Measurements from ENCODE around the gene PRKN.

The PRKN gene

DNA sequence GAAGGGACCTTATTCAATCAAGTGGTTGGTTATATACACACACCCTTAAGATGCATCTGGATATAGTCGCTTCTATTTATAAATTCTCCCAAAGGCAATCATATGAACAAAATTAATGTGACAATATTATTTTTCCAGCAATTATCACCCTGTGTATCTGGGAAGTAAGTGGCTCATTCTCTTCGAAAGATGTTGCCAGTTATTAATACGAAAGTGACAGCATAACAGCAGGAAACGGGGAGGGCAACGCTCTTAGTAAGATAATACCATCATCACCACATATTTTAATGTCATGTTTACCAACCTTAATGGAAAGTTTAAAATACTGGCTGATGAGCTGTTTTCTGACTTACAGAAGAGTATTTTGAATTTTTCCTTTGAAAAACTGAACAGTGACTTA lies 756.5 kb downstream of the PRKN start:
- no peak for TF ChIP-seq EZH2 (IDR thresholded peaks at IDR 0.05; ENCODE audit: borderline replicate concordance, low read depth, low read length, severe bottlenecking)
- TF ChIP-seq, protein P1, sequence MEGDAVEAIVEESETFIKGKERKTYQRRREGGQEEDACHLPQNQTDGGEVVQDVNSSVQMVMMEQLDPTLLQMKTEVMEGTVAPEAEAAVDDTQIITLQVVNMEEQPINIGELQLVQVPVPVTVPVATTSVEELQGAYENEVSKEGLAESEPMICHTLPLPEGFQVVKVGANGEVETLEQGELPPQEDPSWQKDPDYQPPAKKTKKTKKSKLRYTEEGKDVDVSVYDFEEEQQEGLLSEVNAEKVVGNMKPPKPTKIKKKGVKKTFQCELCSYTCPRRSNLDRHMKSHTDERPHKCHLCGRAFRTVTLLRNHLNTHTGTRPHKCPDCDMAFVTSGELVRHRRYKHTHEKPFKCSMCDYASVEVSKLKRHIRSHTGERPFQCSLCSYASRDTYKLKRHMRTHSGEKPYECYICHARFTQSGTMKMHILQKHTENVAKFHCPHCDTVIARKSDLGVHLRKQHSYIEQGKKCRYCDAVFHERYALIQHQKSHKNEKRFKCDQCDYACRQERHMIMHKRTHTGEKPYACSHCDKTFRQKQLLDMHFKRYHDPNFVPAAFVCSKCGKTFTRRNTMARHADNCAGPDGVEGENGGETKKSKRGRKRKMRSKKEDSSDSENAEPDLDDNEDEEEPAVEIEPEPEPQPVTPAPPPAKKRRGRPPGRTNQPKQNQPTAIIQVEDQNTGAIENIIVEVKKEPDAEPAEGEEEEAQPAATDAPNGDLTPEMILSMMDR (IDR thresholded peaks at IDR 0.05; ENCODE audit: borderline replicate concordance, extremely low read depth, low read length, poor library complexity, severe bottlenecking), result no peak
- no peak for ATAC-seq (ENCODE audit: insufficient read depth, low read depth)

DNA sequence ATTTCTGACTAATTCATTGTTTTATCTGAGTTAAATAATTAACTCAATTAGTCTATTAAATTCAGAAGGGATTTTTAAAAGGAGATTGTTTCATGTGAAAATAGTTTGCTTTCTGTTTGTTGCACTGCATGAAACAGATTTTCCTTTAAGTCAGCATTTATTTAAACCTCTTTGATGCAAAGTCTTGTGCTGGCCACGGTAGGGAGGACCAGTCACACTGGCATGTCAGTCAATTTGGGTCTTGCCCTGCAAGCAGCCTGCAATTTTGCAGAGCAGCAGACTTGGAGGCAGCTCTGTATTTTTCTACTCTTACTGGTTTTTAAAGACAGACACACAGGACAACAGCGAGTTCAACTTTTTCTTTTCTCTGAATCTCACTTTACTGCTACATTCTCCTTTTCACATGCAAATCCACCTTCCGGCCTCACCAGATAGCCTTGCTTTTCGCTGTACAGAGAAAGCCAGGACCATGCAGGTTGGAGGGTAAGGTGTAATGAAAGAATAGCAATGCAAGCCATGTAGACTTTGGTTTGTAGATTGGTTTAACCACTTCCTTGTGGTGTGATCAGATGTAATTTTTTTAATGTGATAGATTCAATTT lies 763.8 kb downstream of the PRKN start:
- no peaks in the 10 kb centered on the region for H3K9me3 ChIP-seq (ENCODE audit: insufficient read depth, low read length, severe bottlenecking)
- H3K27me3 ChIP-seq (ENCODE audit: insufficient read depth, low read length, poor library complexity), result no peaks in the 10 kb centered on the region
- H3K27ac ChIP-seq (ENCODE audit: low read length), result no peak overlapping the region
- H3K4me2 ChIP-seq (ENCODE audit: insufficient read depth, low read length), result no peak overlapping the region
- no peak overlapping the region for H2AFZ ChIP-seq (ENCODE audit: low read depth, low read length)
- no peak overlapping the region for H3K9ac ChIP-seq (ENCODE audit: low read depth, low read length)
- H3K79me2 ChIP-seq (ENCODE audit: insufficient read depth, low read length), result no peaks in the 10 kb centered on the region
- TF ChIP-seq EZH2 (IDR thresholded peaks at IDR 0.05; ENCODE audit: borderline replicate concordance, low read depth, low read length, severe bottlenecking), result no peak
- TF ChIP-seq, protein P1 (IDR thresholded peaks at IDR 0.05; ENCODE audit: borderline replicate concordance, extremely low read depth, low read length, poor library complexity, severe bottlenecking), result no peak
- no peak overlapping the region for H3K4me3 ChIP-seq (ENCODE audit: low read depth in 1 of 2, low read length in 2 of 2)
- no peaks in the 10 kb centered on the region for H4K20me1 ChIP-seq (ENCODE audit: insufficient read depth, low read length)
- H3K4me1 ChIP-seq (ENCODE audit: insufficient read depth, low read length), result no peaks in the 10 kb centered on the region
- DNase-seq (no peak), ATAC-seq (ENCODE audit: insufficient read depth, low read depth) (no peak)
- no peaks in the 10 kb centered on the region for H3K36me3 ChIP-seq (ENCODE audit: insufficient read depth, low read length)

More for the DNA sequence above, 756.5 kb downstream of the PRKN start:
- Histone ChIP-seq H2AFZ (ENCODE audit: low read depth, low read length) (no peak overlapping the region), H3K9me3 (ENCODE audit: insufficient read depth, low read length, severe bottlenecking) (no peaks in the 10 kb centered on the region), H3K79me2 (ENCODE audit: insufficient read depth, low read length) (no peaks in the 10 kb centered on the region), H3K36me3 (ENCODE audit: insufficient read depth, low read length) (no peaks in the 10 kb centered on the region), H3K4me3 (ENCODE audit: low read depth in 1 of 2, low read length in 2 of 2) (no peak overlapping the region), H3K4me1 (ENCODE audit: insufficient read depth, low read length) (no peaks in the 10 kb centered on the region), H3K27me3 (ENCODE audit: insufficient read depth, low read length, poor library complexity) (no peaks in the 10 kb centered on the region), H3K27ac (ENCODE audit: low read length) (no peak overlapping the region), H3K4me2 (ENCODE audit: insufficient read depth, low read length) (no peak overlapping the region), H3K9ac (ENCODE audit: low read depth, low read length) (no peak overlapping the region), H4K20me1 (ENCODE audit: insufficient read depth, low read length) (no peaks in the 10 kb centered on the region)
- no peak for DNase-seq

DNA sequence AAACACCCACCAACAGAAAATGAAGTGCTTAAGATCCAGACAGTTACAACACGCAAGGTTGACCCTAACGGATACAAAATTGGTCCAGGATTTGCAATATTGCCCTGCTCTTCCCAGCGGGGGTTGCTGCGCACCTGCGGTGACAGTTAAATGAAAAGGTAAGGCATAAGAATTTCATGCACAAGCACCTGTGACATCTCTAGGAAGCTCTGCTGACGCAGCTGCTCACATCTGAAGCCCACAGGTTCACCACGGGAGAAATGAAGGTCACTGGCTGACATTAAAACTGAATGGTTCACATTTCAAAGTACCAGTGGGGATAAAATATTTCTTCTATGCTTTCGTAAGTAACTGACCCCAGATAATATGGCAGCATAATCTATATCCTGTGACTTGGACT lies 764.4 kb downstream of the PRKN start:
- no peaks in the 10 kb centered on the region for H4K20me1 ChIP-seq (ENCODE audit: insufficient read depth, low read length)
- no peaks in the 10 kb centered on the region for H3K27me3 ChIP-seq (ENCODE audit: insufficient read depth, low read length, poor library complexity)
- no peaks in the 10 kb centered on the region for H3K79me2 ChIP-seq (ENCODE audit: insufficient read depth, low read length)
- H3K4me2 ChIP-seq (ENCODE audit: insufficient read depth, low read length), result no peak overlapping the region
- H3K27ac ChIP-seq (ENCODE audit: low read length), result no peak overlapping the region
- H3K9me3 ChIP-seq (ENCODE audit: insufficient read depth, low read length, severe bottlenecking), result no peaks in the 10 kb centered on the region
- H3K36me3 ChIP-seq (ENCODE audit: insufficient read depth, low read length), result no peaks in the 10 kb centered on the region
- no peak for DNase-seq
- no peak overlapping the region for H3K9ac ChIP-seq (ENCODE audit: low read depth, low read length)
- no peak for TF ChIP-seq EZH2 (IDR thresholded peaks at IDR 0.05; ENCODE audit: borderline replicate concordance, low read depth, low read length, severe bottlenecking)
- TF ChIP-seq, protein P1 (IDR thresholded peaks at IDR 0.05; ENCODE audit: borderline replicate concordance, extremely low read depth, low read length, poor library complexity, severe bottlenecking), result no peak
- ATAC-seq (ENCODE audit: insufficient read depth, low read depth), result no peak
- no peaks in the 10 kb centered on the region for H3K4me1 ChIP-seq (ENCODE audit: insufficient read depth, low read length)
- no peak overlapping the region for H3K4me3 ChIP-seq (ENCODE audit: low read depth in 1 of 2, low read length in 2 of 2)
- no peak overlapping the region for H2AFZ ChIP-seq (ENCODE audit: low read depth, low read length)

All from DND-41 (cell line).